ENCODE measurements around the gene KAZN.

The KAZN gene

GRCh38 chr1:14658642-14659041 lies 60.2 kb downstream of the KAZN start:
- in situ Hi-C loops (cut with HindIII; ENCODE audit: low pct_ligation_motif_present, low pct_unique_long_range_greater_than_20kb, low sequenced_read_pairs), result no loop called here
- no peak for DNase-seq

- DNase-seq, result no peak
- in situ Hi-C loops (cut with HindIII; ENCODE audit: low pct_ligation_motif_present, low pct_unique_long_range_greater_than_20kb, low sequenced_read_pairs), result no loop called here
Measured at GRCh38 chr1:14659913-14660312, 61.4 kb downstream of the KAZN start.

- no peak for DNase-seq
- in situ Hi-C loops (cut with HindIII; ENCODE audit: low pct_ligation_motif_present, low pct_unique_long_range_greater_than_20kb, low sequenced_read_pairs), result no loop called here
Measured at GRCh38 chr1:14660801-14661200, 62.3 kb downstream of the KAZN start.

DNA sequence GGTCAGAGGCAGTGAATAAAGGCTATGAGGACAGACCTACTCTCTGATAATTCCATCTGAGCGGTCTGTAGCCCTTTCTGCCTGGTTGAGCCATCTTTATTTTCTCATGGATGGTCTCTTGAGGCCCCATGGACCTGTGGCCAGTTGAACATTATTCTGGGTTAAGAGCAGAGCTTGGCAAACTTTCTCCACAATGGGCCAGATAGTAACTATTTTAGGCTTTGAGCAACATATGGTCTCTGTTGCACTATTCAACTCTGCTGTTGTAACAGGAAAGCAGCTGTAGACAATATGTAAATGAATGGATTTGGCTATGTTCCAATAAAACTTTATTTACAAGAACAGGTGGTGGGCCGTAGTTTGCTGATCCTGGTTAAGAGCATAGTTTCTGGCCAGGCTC lies 62.7 kb downstream of the KAZN start:
- DNase-seq, result no peak
- in situ Hi-C loops (cut with HindIII; ENCODE audit: low pct_ligation_motif_present, low pct_unique_long_range_greater_than_20kb, low sequenced_read_pairs), result no loop called here

- in situ Hi-C loops (cut with HindIII; ENCODE audit: low pct_ligation_motif_present, low pct_unique_long_range_greater_than_20kb, low sequenced_read_pairs), result no loop called here
Measured at GRCh38 chr1:14662116-14662515, 63.6 kb downstream of the KAZN start.

DNA sequence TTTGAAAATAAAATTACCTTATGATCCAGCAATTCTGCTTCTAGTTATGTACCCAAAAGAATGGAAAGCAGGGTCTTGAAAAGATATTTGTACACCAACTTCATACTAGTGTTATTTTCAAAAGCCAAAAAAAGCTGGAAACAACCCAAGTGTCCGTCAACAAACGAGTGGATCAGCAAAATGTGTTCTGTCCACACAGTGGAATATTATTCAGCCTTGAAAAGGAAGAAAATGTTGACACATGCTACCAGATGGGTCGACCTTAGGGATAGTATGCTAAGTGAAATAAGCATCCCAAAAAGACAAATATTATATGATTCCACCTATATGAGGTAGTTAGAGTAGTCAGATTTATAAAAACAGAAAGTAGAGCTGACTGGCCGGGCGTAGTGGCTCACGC lies 65.3 kb downstream of the KAZN start:
- no peak for DNase-seq
- in situ Hi-C loops (cut with HindIII; ENCODE audit: low pct_ligation_motif_present, low pct_unique_long_range_greater_than_20kb, low sequenced_read_pairs), result no loop called here

More at GRCh38 chr1:14662116-14662515, 63.6 kb downstream of the KAZN start:
- DNase-seq, result no peak

DNA sequence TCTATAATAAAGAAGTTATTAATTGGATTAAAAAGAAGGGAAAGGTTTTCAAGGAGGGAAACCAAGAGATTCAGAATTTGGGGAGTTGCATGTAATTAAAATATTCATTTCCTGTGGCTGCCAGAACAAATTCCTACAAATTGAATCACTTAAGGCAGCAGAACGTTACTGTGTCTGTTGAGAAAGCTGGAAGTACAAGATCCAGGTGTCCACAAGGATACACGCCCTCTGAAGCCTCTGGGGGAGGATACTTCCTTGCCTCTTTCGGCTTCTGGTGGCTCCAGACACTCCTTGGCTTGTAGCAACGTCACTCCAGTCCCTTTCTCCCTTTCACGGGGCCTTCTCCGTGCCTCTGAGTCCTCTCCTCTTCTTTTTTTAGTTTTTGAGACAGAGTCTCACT lies 67.9 kb downstream of the KAZN start:
- in situ Hi-C loops (cut with HindIII; ENCODE audit: low pct_ligation_motif_present, low pct_unique_long_range_greater_than_20kb, low sequenced_read_pairs), result no loop called here
- no peak for DNase-seq

DNA sequence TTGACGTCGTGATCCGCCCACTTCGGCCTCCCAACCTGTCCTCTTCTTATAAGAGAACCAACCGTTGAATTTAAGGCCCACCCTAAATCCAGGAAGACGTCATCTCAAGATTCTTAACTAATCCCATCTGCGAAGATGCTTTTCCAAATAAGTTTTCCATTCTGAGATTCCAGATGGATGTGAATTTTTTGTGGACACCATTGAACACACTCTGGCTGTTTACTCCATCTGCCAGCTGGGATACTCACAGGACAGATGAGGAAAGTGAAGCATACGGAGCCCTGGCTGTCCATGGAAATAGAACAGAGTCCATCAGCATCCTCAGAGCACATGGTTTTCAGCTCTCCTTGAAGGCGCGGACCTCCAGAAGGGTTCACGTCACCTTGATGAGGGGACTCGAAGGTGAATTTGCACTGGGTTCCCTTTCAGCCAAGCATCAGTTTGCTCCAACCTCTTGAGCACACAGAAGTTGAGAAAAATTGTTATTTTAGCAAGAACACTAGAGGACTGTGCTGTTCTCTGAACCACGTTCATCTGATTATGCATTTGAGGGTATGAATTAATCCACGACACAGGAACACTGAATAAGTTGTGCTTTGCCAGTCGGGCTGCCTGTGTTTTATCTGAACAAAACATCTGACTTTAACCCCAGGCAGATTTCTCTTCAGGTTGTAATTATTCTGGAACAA lies 68.6 kb downstream of the KAZN start:
- no peak for DNase-seq

GRCh38 chr1:14667651-14667984 lies 69.1 kb downstream of the KAZN start:
- in situ Hi-C loops (cut with HindIII; ENCODE audit: low pct_ligation_motif_present, low pct_unique_long_range_greater_than_20kb, low sequenced_read_pairs), result no loop called here
- DNase-seq, result no peak

More for the DNA sequence above, 68.6 kb downstream of the KAZN start:
- in situ Hi-C loops (cut with HindIII; ENCODE audit: low pct_ligation_motif_present, low pct_unique_long_range_greater_than_20kb, low sequenced_read_pairs), result no loop called here

- in situ Hi-C loops (cut with HindIII; ENCODE audit: low pct_ligation_motif_present, low pct_unique_long_range_greater_than_20kb, low sequenced_read_pairs), result no loop called here
- DNase-seq, result no peak
Measured at GRCh38 chr1:14668538-14668937, 70.1 kb downstream of the KAZN start.

DNA sequence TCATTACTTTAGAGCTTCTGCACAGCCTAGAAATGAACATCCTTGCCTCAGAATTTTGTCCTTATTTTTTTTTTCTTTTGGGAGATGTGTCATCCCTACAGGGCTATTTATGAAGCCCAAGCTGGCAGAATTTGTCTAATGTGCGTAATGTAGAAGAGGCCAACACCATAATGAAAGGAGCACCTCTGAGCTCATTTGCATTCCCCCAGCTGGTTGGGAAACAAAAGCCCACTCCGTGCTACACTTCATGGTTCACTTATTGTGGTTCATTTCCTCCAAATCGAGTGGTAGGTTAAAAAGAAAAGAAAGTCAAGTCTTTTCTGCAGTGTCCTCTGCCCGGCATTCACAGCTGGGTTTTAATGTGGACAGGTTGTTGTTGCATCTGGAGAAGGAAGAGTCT lies 73.5 kb downstream of the KAZN start:
- no peak for DNase-seq
- in situ Hi-C loops (cut with HindIII; ENCODE audit: low pct_ligation_motif_present, low pct_unique_long_range_greater_than_20kb, low sequenced_read_pairs), result no loop called here

DNA sequence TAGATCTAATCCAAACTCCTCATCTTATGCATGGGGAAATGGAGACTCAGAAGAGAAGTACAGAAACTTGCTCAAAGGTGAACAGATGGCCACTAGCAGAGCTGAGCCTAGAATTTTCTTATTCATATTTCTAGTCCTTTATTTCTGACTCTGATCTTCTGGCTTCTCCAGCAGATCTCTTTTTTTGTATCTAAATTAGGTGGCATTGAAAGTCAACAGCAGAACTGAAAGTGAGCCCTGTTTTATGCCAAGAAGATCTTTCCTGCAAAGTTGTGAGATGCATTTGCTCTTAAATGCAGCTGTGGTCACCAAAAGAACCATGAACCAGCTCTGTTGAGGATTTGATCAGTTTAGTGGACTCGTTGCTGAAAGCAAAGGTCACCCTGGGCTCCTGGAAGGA lies 75.5 kb downstream of the KAZN start:
- in situ Hi-C loops (cut with HindIII; ENCODE audit: low pct_ligation_motif_present, low pct_unique_long_range_greater_than_20kb, low sequenced_read_pairs), result no loop called here
- no peak for DNase-seq

DNA sequence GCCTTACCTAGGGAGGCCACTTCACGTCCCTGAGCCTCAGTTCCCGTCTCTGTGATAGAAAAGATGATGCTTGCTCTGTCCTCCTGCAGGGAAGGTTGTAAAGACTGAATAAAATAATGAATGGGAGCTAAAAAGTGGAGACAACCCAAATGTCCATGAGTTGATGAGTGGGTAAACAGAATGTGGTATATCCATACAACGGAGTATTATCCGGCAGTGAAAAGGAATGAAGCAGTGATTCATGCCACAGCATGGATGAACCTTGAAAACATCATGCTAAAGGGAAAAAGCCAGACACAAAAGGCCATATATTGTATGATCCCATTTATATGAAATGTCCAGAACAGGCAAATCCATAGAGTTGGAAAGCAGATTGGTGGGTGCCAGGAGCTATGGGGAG lies 77.9 kb downstream of the KAZN start:
- in situ Hi-C loops (cut with HindIII; ENCODE audit: low pct_ligation_motif_present, low pct_unique_long_range_greater_than_20kb, low sequenced_read_pairs), result no loop called here
- DNase-seq, result no peak

DNA sequence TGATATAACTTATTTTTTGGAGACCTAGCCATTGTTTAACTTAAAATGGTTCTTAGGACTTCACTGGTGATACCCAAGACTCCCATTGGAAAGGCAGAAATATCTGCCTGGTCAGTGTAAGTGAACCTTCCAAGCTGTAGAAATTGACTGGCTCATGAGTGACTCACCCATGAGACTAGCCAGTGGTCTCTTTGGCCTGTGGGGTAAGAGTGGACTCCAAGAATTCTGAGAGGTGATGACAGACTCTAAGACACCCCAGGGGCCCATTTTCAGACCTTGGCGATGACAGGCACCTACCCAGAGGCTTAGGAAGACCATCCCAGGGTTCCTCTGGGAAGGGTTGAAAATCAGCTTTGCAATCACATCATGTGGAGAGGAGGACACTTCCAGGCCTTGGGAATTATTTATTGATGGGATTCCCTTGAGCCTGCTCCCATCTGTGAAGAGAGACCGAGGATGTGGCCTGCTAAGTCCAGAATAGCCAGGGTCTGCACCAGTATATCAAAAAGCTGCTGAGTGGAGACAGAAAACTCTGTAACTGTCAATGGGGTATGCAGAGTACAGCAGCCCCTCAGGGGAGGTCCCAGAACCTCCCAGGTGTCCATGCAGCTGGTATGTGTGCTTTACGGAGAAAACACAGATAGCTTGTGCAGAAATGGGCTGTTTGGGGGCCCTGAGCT lies 78.9 kb downstream of the KAZN start:
- in situ Hi-C loops (cut with HindIII; ENCODE audit: low pct_ligation_motif_present, low pct_unique_long_range_greater_than_20kb, low sequenced_read_pairs), result no loop called here
- DNase-seq, result no peak

DNA sequence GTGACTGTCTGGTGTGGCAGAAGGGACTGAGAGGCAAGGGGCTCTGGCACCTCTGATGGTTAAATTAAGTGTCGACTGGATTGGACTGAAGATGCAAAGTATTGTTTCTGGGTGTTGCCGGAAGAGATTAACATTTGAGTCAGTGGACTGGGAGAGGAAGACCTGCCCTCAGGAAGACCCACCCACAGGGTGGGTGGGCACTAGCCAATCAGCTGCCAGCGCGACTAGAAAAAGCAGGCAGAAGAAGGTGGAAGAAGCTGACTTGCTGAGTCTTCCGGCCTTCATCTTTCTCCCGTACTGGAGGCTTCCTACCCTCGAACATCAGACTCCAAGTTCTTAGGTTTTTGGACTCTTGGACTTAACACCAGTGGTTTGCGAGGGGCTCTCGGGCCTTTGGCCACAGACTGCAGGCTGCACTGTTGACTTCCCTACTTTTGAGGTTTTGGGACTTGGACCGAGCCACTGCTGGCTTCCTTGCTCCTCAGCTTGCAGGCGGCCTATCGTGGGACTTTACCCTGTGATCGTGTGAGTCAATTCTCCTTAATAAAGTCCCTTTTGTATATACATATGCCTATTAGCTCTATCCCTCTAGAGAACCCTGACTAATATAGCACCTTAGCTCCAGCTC lies 79.6 kb downstream of the KAZN start:
- in situ Hi-C loops (cut with HindIII; ENCODE audit: low pct_ligation_motif_present, low pct_unique_long_range_greater_than_20kb, low sequenced_read_pairs), result no loop called here

GRCh38 chr1:14679027-14679688 lies 80.7 kb downstream of the KAZN start:
- no peak for DNase-seq
- in situ Hi-C loops (cut with HindIII; ENCODE audit: low pct_ligation_motif_present, low pct_unique_long_range_greater_than_20kb, low sequenced_read_pairs), result no loop called here

More for the DNA sequence above, 79.6 kb downstream of the KAZN start:
- no peak for DNase-seq

- in situ Hi-C loops (cut with HindIII; ENCODE audit: low pct_ligation_motif_present, low pct_unique_long_range_greater_than_20kb, low sequenced_read_pairs), result no loop called here
- no peak for DNase-seq
Measured at GRCh38 chr1:14681182-14681581, 82.7 kb downstream of the KAZN start.

DNA sequence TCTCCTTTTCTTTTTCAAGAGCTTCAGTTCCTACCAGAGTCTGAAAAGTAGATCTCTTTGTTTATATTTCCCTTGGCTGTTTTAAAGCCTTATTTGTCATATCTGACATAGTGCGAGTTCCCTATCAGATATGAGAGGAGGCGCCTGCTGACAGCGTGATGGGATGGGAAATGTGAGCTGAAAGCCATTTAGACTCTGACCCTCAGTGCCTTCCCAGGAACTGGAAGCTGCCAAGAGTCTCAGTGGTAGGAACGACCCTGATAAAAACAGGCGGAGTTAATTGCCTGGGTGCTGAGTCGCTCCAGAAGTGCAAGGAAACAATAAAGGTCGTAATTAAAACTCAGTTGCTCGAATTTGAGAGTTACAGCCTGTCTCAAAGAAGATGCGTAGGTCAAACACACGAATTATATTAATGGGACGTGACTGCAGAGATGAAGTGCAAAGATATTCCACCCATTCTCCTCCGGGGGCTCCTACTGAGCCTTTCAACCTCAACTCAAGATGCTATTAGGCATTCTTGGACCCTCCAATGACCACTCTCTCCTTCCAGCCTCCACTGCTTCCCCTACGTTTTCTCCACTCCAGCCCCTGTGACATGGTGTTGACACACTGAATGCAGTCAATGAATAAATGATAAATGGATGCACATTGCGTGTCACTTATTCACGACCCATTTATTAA lies 84.6 kb downstream of the KAZN start:
- no peak for DNase-seq
- in situ Hi-C loops (cut with HindIII; ENCODE audit: low pct_ligation_motif_present, low pct_unique_long_range_greater_than_20kb, low sequenced_read_pairs), result no loop called here

GRCh38 chr1:14685078-14685477 lies 86.6 kb downstream of the KAZN start:
- in situ Hi-C loops (cut with HindIII; ENCODE audit: low pct_ligation_motif_present, low pct_unique_long_range_greater_than_20kb, low sequenced_read_pairs), result no loop called here
- no peak for DNase-seq
